ENCODE data around the gene TOM1L2.
A peak's percentile ranks its signal among the peaks of the same experiment; 100 is the strongest.

TOM1L2 gene

DNA sequence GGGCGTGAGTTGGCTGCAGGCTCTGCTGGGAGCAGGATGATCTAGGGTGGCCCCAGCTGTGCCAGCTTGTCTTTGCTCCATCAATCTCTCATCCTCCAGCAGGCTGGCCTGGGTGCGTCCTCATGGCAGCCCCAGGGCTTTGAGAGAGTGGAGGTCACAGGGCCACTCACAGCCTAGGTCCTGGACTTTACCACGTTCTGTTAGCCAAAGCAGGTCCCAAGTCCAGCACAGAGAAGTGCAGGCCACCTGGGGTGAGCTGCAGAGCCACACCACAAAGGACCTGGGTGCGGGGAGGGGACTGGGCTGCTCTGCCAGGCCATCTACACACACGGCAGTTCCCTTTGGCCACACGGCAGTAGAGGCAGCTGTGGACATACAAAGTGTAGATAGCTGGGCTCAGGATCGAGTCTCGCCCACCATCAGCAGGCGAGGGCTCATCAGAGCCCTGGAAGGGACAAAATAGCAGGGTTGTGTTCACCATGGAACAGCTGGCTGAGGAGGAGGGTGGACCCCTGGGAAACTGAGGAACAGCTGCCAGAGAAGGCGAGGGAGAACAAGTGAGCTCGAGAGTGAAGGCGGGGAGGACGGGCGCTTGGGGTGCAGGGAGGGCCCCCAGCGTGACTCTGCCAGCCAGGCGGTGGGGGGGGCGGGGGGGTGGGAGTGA lies 165.5 kb downstream of the TOM1L2 start:
- DNase-seq (ENCODE audit: low read depth), result no peak

DNA sequence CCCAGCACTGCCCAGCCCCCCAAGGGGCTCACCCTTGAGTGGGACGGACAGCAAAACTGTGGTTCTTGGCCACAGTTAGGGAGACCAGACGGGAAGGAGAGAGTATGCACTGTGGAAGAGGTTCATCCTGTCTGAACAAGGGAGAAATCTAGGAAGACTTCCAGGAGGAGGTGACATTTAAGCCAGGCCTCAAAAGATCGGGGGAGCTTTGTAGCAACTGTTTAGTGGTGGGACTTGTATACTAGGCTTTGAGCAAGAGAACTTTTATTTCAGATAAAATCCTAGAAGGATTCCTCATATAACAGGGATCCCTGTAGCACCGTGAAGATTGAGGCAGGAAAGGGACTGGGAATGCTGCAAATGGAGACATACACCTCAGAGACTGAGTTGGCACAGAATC lies 166.2 kb downstream of the TOM1L2 start:
- DNase-seq (ENCODE audit: low read depth), result no peak

DNA sequence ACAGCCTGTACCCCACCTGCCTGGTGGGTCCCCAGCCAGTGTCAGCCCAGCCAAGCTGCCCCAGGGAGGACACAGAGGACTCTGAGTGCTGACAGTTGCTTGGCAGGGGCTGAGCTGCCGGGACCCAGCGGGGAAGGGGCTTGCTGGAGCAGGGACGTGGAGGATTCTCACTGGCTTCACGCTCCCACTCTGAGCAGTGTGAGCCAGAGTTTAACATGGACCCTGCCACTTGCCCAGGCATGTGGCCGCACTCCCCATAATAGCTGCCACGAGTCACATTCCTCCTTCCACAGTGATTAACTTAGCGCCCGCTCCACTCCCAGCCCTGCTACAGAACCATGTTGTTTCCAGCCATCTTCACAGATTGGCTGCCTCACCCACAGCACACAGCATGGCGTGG lies 166.6 kb downstream of the TOM1L2 start:
- peak; percentile 43 for DNase-seq (ENCODE audit: low read depth)

- no peak for DNase-seq (ENCODE audit: low read depth)
These were observed 168.2 kb downstream of the TOM1L2 start for GRCh38 chr17:17804007-17804406.

DNA sequence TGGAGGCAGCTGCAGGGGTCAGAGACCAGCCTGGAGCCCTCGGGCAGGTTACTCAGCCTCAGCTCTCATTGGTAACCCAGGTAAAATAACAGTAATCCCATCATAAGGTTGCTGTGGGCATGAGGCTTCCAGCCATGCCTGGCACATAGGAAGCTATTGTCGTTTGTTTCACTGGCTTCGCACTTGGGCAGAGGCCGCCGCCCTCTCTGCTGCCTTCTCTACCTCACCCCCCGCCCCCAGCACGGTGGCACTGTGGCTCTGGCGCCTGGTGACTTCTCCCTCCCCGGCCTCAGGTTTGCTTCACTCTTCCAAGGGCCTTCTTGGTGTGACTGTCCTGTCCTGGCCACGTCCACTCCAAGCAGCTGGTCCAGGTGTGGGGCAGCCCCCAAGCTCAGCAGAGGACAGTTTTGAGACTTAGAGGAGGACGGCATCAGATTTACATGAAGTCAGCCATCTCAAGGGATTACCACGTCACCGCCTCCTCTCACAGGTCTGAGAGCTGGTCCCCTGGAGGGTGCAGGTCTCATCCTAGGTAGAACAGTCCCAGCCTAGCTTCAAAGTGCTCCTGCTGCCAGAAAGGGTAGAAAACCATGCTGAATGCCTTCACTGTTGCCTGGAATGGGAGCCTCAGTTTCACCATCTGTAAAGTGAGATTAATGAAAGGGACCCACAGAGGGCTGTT lies 170.3 kb downstream of the TOM1L2 start:
- no peak for DNase-seq (ENCODE audit: low read depth)

DNA sequence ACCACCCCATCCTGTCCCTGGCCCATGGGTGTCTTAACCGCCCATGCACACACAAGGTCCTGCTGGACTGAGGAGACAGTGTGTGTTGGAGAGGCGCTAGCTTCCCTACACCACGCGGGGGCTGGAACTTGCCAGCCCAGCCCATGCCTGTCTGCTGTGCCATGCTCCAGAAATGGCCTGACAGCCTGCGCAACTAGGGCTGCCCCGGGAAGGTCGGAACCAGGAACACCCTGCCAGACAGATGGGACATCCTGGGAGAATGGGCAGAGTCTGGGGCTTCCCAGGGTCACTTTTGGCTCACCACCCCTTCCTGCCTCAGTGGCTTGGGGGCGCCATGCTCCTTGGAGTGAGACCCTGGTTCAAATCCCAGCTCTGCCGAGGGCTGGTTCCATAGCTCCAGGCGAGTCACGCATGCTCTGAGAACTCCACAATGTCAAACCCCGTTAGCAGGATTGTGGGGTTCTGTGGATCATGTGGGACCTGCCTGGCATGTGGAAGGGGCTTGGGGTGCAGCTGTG lies 171.6 kb downstream of the TOM1L2 start:
- DNase-seq (ENCODE audit: low read depth), result no peak

GRCh38 chr17:17798573-17799255 lies 173.5 kb downstream of the TOM1L2 start:
- no peak for DNase-seq (ENCODE audit: low read depth)

GRCh38 chr17:17798010-17798556 lies 174.1 kb downstream of the TOM1L2 start:
- DNase-seq (ENCODE audit: low read depth), result no peak

GRCh38 chr17:17797119-17797809 lies 174.9 kb downstream of the TOM1L2 start:
- no peak for DNase-seq (ENCODE audit: low read depth)

- DNase-seq (ENCODE audit: low read depth), result no peak
These were observed 175.5 kb downstream of the TOM1L2 start for GRCh38 chr17:17796787-17797061.

DNA sequence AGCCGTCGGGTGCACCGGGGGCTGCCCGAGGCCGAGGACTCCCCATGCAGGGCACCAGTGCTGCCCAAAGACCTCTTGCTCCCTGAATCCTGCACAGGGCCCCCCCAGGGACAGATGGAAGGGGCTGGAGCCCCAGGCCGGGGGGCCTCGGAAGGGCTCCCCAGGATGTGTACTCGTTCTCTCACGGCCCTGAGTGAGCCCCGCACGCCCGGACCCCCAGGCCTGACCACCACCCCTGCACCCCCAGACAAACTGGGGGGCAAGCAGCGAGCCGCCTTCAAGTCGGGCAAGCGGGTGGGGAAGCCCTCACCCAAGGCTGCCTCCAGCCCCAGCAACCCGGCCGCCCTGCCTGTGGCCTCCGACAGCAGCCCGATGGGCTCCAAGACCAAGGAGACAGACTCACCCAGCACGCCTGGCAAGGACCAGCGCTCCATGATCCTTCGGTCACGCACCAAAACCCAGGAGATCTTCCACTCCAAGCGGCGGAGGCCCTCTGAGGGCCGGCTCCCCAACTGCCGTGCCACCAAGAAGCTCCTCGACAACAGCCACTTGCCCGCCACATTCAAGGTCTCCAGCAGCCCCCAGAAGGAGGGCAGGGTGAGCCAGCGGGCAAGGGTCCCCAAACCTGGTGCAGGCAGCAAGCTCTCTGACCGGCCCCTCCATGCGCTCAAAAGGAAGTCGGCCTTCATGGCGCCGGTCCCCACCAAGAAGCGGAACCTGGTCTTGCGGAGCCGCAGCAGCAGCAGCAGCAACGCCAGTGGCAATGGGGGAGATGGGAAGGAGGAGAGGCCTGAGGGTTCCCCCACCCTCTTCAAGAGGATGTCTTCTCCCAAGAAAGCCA lies 176.0 kb downstream of the TOM1L2 start:
- DNase-seq (ENCODE audit: low read depth), result no peak

DNA sequence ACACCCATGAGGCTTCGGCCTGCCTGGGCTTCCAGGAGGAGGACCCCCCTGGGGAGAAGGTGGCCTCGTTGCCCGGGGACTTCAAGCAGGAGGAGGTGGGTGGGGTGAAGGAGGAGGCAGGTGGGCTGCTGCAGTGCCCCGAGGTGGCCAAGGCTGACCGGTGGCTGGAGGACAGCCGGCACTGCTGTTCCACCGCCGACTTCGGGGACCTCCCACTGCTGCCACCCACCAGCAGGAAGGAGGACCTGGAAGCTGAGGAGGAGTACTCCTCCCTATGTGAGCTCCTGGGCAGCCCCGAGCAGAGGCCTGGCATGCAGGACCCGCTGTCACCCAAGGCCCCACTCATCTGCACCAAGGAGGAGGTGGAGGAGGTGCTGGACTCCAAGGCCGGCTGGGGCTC lies 176.9 kb downstream of the TOM1L2 start:
- no peak for DNase-seq (ENCODE audit: low read depth)

- DNase-seq (ENCODE audit: low read depth), result no peak
These were observed 177.8 kb downstream of the TOM1L2 start for GRCh38 chr17:17794382-17794781.
